PC-3 (cell line): Measurements from ENCODE around the gene CFAP299. TPM values are rescaled to one million over a fixed set of nuclear protein-coding genes. Genes with fewer than 3 reads are reported as not detected.

Experiments used
- ATAC-seq: fragments of 200-7000 bp; cut with Tn5 transposase; 2 replicates; pipeline ENCODE4 v1.9.1; 2020; ENCODE audit warnings: mild to moderate bottlenecking, moderate library complexity
- BruUV-seq: library from RNA; stranded (reverse); fragments of 400-500 nt; replicated peaks from 2 replicates; lab custom pipeline; 2021; lab: Mats Ljungman, UMichigan
- CTCF ChIA-PET: fragments of 300-600 bp; sonication (Branson Sonifier 250); formaldehyde crosslinking; loops from one replicate; lab custom pipeline; 2022; ENCODE audit warnings: antibody characterized with exemption; lab: Charles Lee
- POLR2A ChIA-PET: fragments of 300-600 bp; sonication (Branson Sonifier 250); formaldehyde crosslinking; loops from one replicate; lab custom pipeline; 2022; ENCODE audit warnings: antibody characterized with exemption; ENCODE audit not compliant: unreplicated experiment; lab: Charles Lee
- DNase-seq: peaks from one replicate; pipeline ENCODE4 v3.0.0-alpha.2; 2015
- H2AFZ ChIP-seq: fragments of 300-600 bp; sonication (generic); 2 replicates; pipeline ENCODE4 v1.6.0; 2016; ENCODE audit warnings: antibody characterized with exemption, low read length
- H3F3A ChIP-seq: fragments of 300-600 bp; sonication (generic); one replicate; pipeline ENCODE4 v1.6.0; 2017; ENCODE audit warnings: antibody characterized with exemption, low read length, control low read depth, mild to moderate bottlenecking; ENCODE audit not compliant: unreplicated experiment
- H3K27ac ChIP-seq: fragments of 300-600 bp; sonication (generic); 2 replicates; pipeline ENCODE4 v1.5.1; 2016; ENCODE audit warnings: mild to moderate bottlenecking, low read length
- H3K27me3 ChIP-seq: fragments of 300-600 bp; sonication (generic); 2 replicates; pipeline ENCODE4 v1.6.1; 2016; ENCODE audit warnings: low read length, mixed read lengths
- H3K36me3 ChIP-seq: fragments of 300-600 bp; sonication (generic); 2 replicates; pipeline ENCODE4 v1.6.1; 2016; ENCODE audit warnings: low read depth, mixed run types, low read length, mixed read lengths
- H3K4me1 ChIP-seq: fragments of 300-600 bp; sonication (generic); 2 replicates; pipeline ENCODE4 v1.5.1; 2016; ENCODE audit warnings: low read length; ENCODE audit not compliant: insufficient read depth
- H3K4me2 ChIP-seq: fragments of 300-600 bp; sonication (generic); 2 replicates; pipeline ENCODE4 v1.6.0; 2016; ENCODE audit warnings: low read length
- H3K4me3 ChIP-seq: fragments of 300-600 bp; sonication (generic); 2 replicates; pipeline ENCODE4 v1.5.1; 2016; ENCODE audit warnings: mild to moderate bottlenecking, low read length, mixed read lengths
- H3K79me2 ChIP-seq: fragments of 300-600 bp; sonication (generic); 2 replicates; pipeline ENCODE4 v1.6.1; 2017; ENCODE audit warnings: low read length, mixed read lengths
- H3K9ac ChIP-seq: fragments of 300-600 bp; sonication (generic); 2 replicates; pipeline ENCODE4 v1.6.0; 2016; ENCODE audit warnings: mild to moderate bottlenecking, low read length
- H3K9me2 ChIP-seq: fragments of 300-600 bp; sonication (generic); replicated peaks from 2 replicates; pipeline ENCODE4 v1.6.1; 2016; ENCODE audit warnings: mixed run types, low read length, mixed read lengths
- H3K9me3 ChIP-seq: fragments of 300-600 bp; sonication (generic); 2 replicates; pipeline ENCODE4 v1.6.1; 2016; ENCODE audit warnings: low read length, mixed read lengths
- H4K20me1 ChIP-seq: fragments of 300-600 bp; sonication (generic); 2 replicates; pipeline ENCODE4 v1.6.1; 2016; ENCODE audit warnings: low read length, mixed read lengths
- EZH2 ChIP-seq: fragments of 300-600 bp; sonication (generic); IDR thresholded peaks from one replicate; pipeline ENCODE4 v1.6.1; 2017; ENCODE audit warnings: antibody characterized with exemption, mild to moderate bottlenecking, low read length; ENCODE audit not compliant: unreplicated experiment
- EZH2phosphoT487 ChIP-seq: fragments of 300-600 bp; sonication (generic); IDR thresholded peaks from 2 replicates; pipeline ENCODE4 v1.6.1; 2018; ENCODE audit warnings: mild to moderate bottlenecking, antibody characterized with exemption, low read length, borderline replicate concordance
- intact Hi-C: fragments of 100-400 bp; cut with micrococcal nuclease; formaldehyde crosslinking; loops from 2 replicates; pipeline ENCODE4 v1.9.0; 2023
- total RNA-seq: library from RNA; depleted of rRNA; stranded (reverse); fragments of >200 nt; gene quantifications from 2 replicates; pipeline ENCODE4 v1.2.3, GENCODE V29; 2014
- TF ChIP-seq, protein P1 (sequence below): fragments of 300-600 bp; sonication (generic); conservative IDR thresholded peaks from 2 replicates; pipeline ENCODE4 v1.5.1; 2017; ENCODE audit warnings: antibody characterized with exemption, low read depth, mild to moderate bottlenecking, low read length

The CFAP299 gene
- total RNA-seq, 1 experiment from 2014 or later, result not detected

DNA sequence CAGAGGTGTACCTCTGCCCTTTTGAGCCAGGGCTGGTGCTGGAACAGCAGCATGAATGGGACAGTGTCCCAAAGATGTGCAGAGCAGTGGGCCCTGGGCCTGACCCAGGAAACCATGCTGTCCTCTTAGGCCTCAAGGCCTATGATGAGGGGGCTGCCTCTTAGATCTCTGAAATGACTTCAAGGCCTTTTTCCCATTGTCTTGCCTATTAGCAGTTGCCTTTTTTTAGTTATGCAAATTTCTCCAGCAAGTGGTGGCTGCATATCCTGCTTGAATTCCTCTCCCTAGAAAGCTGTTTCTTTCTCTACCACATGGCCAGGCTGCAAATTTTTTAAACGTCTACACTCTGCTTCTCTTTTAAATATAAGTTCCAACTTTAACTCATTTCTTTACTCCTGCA is 160.3 kb downstream of the CFAP299 start:
- POLR2A ChIA-PET, result no interaction called here
- no peak overlapping the region for H3K9ac ChIP-seq
- H3K4me3 ChIP-seq, result no peak overlapping the region
- TF ChIP-seq, protein P1, sequence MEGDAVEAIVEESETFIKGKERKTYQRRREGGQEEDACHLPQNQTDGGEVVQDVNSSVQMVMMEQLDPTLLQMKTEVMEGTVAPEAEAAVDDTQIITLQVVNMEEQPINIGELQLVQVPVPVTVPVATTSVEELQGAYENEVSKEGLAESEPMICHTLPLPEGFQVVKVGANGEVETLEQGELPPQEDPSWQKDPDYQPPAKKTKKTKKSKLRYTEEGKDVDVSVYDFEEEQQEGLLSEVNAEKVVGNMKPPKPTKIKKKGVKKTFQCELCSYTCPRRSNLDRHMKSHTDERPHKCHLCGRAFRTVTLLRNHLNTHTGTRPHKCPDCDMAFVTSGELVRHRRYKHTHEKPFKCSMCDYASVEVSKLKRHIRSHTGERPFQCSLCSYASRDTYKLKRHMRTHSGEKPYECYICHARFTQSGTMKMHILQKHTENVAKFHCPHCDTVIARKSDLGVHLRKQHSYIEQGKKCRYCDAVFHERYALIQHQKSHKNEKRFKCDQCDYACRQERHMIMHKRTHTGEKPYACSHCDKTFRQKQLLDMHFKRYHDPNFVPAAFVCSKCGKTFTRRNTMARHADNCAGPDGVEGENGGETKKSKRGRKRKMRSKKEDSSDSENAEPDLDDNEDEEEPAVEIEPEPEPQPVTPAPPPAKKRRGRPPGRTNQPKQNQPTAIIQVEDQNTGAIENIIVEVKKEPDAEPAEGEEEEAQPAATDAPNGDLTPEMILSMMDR, result no peak
- TF ChIP-seq EZH2, result no peak
- no peak for TF ChIP-seq EZH2phosphoT487
- DNase-seq, result no peak
- intact Hi-C loops, result no loop called here
- peaks cover 12% of the 10 kb centered on the region; the same call in 1 of the 2 replicates for H3K4me1 ChIP-seq
- no peaks in the 10 kb centered on the region for H3K9me3 ChIP-seq
- no peaks in the 10 kb centered on the region for H3K79me2 ChIP-seq
- no peaks in the 10 kb centered on the region for H3K27me3 ChIP-seq
- H3K9me2 ChIP-seq, result no peaks in the 10 kb centered on the region
- CTCF ChIA-PET, result no interaction called here
- H3K27ac ChIP-seq, result no peak overlapping the region
- no peak overlapping the region for H2AFZ ChIP-seq
- no peak overlapping the region for H3K4me2 ChIP-seq
- BruUV-seq, result no TSS peak
- no peaks in the 10 kb centered on the region for H4K20me1 ChIP-seq
- H3K36me3 ChIP-seq, result no peaks in the 10 kb centered on the region
- ATAC-seq, result no peak
- no peaks in the 10 kb centered on the region for H3F3A ChIP-seq

GRCh38 chr4:80498725-80499124 is 163.2 kb downstream of the CFAP299 start:
- Histone ChIP-seq H3K4me2 (no peak overlapping the region), H3K27me3 (no peaks in the 10 kb centered on the region), H3K79me2 (no peaks in the 10 kb centered on the region), H3K27ac (no peak overlapping the region), H2AFZ (no peak overlapping the region), H3K9me3 (no peaks in the 10 kb centered on the region), H3K9me2 (no peaks in the 10 kb centered on the region), H4K20me1 (no peaks in the 10 kb centered on the region), H3K9ac (no peak overlapping the region), H3K4me3 (no peak overlapping the region), H3K4me1 (no peaks in the 10 kb centered on the region), H3F3A (no peaks in the 10 kb centered on the region), H3K36me3 (no peaks in the 10 kb centered on the region)
- DNase-seq, result no peak
- no TSS peak for BruUV-seq
- no peak for TF ChIP-seq EZH2
- TF ChIP-seq, protein P1, result no peak
- TF ChIP-seq EZH2phosphoT487, result no peak
- no peak for ATAC-seq
- CTCF ChIA-PET, result no interaction called here
- intact Hi-C loops, result no loop called here
- POLR2A ChIA-PET, result no interaction called here

DNA sequence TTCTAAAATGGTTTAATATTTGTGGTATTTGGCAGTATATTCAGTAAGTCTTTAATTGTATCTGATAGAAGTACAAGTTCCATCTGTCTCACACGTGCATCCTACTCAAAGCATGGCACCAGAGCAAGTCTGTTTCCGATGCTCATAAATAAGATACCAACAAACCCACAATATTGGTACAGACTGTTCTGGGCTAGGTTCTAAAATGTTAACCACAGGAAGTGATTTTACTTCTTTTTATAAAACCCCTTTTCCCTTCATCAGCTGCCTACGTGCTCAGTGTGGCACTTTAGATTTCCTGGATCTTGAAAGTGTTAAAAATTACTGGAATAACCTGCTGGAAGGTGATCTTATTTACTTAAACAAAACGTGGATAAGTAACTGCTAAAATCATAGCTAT is 165.1 kb downstream of the CFAP299 start:
- Histone ChIP-seq H3K27me3 (no peaks in the 10 kb centered on the region), H2AFZ (no peak overlapping the region), H3K9me3 (no peaks in the 10 kb centered on the region), H3K79me2 (no peaks in the 10 kb centered on the region), H4K20me1 (no peaks in the 10 kb centered on the region), H3K4me2 (no peak overlapping the region), H3K4me3 (no peak overlapping the region), H3F3A (no peaks in the 10 kb centered on the region), H3K9me2 (no peaks in the 10 kb centered on the region), H3K27ac (no peak overlapping the region), H3K36me3 (no peaks in the 10 kb centered on the region), H3K4me1 (no peaks in the 10 kb centered on the region), H3K9ac (no peak overlapping the region)
- ATAC-seq (no peak), DNase-seq (no peak)
- no TSS peak for BruUV-seq
- intact Hi-C loops, result no loop called here
- ChIA-PET CTCF (no interaction called here), POLR2A (no interaction called here)
- TF ChIP-seq EZH2phosphoT487, result no peak
- TF ChIP-seq, protein P1, result no peak
- no peak for TF ChIP-seq EZH2
